ENCODE results near the gene ALK.

Gene ALK

DNA sequence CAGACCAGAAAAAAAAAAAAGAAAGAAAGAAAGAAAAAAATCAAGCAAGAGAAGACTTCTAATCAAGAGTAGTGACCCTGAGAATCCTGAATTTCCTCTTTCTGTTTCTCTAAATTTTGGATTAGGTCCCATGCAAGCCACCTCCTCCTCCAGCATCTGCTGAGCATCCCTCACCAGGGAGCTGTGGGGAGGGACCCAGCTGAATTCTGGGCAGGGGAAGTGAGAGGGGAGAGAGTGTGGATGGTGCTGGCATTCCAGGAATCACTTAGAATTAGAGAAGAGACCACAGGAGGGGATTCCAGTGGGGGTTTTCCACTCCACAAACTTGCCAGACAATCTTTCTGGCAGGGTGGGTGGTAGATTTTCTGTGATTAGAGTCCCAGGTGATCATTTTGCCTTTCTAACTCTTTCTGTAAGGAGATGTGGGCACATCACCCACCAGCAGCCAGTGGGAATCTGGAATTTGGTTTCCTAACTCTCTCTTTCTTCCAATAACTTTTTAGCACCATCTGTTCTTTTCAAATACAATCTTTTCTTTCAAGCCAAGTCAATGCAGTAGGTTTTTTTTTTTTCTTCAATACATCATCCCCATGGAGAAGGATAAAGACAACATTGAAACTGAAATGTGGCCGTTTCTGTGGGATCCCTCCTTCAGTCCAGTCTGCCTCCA is 526.9 kb downstream of the ALK start:
- DNase-seq: no peak

DNA sequence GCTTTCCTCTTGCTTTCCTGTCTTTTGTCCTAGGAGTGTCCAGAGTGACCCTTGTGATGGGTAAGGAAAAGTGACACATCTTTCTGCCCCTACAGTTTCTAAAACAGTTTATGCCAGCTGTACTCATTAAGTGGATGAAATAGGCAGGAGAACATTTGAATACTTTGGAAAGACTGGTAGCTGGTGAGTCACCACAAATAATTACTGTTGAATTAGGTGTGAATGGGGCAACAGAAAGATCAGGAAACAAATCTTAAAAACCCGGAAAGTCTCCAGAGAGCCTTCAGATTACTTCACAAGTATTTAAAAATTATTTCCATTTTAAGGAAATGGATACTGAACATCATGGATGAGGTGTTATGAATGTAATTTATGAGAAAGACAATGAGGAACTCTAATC is 527.7 kb downstream of the ALK start:
- no peak for DNase-seq

DNA sequence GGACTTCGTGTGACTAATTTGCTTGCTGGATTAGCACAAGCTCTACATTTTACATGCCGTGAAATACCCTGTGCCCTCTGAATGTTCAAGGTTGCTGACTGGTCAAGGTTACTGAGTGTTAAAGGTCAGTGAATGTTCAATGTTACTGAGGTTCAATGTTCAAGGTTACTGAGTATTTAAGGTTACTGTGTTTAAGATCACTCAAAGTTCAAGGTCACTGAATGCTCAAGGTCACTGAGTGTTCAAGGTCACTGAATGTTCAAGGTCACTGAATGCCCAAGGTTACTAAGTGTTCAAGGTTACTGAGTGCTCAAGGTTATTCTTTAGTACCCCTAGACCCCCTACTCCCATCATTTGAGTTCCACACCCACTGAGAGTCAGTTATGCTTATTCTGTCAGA is 528.6 kb downstream of the ALK start:
- no peak for DNase-seq

DNA sequence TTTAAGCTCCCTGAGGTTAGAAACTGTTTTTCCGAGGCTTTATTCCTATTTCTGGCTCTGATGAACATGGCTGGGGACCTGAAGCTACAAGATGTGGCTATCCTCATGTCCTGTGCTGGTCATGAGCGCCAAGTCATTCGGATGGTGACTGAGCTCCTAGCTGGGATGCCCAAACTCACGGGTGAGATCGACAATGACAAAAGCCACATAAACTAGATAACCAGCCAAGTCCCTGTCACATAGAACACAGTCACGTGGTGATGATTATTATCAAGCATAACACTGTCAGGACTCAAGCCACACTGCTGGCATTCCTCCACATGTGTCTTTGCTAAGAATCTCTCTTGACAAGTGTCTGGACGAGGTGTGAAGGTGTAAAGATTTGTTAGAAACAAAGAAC is 531.2 kb downstream of the ALK start:
- DNase-seq: no peak

DNA sequence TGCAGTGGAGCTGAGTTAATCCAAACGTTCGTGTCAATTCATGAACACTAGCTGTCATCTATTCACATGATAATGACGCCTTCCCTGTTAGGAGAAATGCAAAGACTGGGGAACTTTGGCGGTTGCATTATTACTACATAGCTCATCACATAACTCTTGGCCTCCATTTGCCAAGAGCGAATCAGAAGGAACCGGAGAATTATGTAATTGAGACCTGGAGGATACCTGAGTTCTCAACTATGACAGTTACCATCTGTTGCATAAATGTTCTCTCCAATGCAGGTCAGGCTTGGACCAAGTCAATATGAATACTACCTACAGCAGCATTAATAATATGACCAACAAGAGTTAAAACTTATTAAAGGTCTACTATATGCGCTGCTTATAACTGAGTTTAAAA is 531.7 kb downstream of the ALK start:
- DNase-seq: no peak

DNA sequence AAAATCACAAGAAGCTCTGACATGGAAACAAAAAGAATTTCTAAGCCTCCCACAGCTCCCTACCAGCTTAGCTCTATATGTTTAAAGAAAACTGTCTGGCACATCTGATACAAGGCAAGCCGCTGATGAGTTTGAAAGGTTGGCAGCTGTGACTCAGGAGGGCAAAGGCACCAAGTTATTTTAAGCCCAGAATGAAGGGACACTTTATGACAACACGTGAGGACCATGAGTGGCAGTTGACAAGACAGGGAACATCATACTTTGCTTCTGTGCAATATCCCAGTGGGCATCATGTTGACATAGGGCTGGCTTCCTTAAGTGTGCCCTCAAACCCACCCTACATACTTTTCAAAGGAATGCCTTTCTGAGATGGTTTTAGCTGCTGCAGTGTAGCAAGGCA is 533.3 kb downstream of the ALK start:
- no peak for DNase-seq

DNA sequence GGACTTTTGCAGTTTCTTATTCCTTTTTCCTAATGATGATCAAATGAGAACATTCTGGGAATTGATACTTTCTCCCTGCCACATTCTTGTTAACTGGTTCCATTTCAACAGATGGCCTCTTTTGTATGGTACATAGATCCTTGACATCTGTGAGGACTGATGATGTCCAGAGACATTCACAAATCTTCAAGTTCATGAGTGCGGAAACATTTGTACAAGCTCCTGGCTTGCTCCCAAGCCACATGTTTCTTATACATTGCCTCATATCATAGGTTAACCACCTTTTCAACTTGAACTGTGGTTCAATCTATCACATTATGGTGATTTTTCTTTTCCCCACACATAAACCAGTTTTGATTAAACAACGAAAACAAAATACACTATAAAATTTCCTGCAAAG is 538.9 kb downstream of the ALK start:
- no peak for DNase-seq

DNA sequence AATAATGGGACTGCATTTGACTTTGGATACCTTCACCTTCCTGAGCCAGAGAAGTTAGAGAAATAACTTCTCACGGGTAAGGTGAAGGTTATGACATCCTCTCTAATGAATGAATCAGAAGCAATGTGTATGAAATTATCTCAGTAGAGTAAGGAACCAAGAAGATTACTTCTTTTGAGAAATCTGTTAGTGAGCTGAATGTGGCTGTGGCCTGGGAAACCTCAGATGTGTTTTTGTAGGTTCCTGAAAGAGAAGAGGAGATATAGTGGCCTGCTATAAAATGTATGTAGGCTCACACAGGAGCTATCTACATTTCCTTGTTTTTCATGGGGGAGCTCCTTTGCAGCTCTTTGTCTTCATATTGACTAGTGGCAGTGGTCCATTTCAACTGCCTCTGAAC is 543.6 kb downstream of the ALK start:
- no peak for DNase-seq

DNA sequence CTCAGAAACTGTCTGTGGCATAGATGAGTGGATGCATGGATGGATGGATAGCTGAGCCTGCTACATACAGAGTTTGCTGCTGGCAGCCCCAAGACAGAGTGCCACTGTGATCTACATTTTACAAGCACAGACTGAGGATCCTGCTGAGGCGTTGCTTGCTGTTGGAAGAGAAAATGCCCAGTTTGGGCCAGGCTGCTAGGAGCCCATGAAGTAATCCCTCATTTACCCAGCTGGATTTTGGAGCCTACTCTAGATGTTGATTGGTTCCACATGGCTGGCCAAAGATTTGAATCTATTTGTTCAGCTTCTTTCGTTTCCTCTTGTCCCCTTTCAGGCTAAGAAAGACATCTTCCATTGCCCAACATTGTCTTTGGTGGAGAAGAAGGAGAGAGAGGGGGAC is 544.8 kb downstream of the ALK start:
- DNase-seq: no peak

DNA sequence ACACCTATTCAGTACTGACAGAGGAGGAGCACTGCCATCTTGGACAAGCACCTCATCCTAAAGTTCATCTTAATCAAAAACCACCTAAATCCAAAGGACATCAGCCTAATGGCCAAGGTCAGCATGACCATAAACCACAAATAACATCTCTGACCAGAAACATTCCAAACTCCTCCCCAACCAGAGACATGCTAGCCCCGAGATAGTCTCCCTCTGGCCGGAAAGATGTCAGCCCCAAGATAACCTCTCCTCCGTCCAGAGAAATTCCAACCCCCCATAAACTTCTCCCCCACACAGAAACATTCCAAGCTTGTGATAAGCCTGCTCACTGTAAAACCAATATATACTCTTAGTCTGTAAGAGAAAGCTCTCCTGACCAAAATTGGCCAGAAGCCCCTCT is 545.5 kb downstream of the ALK start:
- DNase-seq: no peak

DNA sequence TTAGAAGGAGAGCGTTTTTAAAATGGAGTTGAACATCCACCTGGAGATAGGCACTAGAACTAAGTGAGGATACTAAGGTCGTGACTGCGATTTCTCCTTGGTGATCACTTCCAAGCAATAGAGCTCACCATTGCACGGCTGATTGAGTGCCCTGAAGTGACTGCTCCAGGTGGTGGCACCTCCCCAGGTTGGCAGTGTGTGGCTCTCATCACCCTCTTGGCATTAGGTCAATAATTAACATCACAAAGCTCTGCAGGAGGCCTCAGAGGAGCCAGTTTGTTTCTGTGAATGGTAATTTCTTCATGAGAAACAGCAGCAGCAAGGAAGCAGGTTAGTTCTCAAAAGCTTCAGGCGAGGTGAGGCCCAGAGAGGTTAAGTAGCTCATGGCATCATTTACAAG is 546.6 kb downstream of the ALK start:
- DNase-seq: no peak

DNA sequence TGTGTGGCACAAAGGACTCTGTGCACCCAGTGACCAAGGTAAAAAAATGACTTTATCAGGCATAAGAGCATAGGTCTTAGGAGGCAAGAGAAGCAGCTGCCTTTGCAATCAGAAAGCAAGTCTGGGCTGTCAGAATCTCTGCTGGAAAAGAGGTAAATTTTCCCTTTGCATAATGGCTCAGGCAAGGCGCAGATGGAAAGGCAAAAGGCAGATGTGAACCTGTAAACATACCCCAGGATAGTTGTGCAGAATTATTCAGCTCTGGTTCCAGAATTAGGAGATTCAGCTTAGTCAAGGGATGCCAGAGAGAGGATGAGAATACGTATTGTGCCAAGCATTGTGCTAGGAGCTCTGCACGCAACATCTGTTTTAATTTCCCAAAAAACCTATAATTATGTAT is 547.5 kb downstream of the ALK start:
- DNase-seq: no peak

DNA sequence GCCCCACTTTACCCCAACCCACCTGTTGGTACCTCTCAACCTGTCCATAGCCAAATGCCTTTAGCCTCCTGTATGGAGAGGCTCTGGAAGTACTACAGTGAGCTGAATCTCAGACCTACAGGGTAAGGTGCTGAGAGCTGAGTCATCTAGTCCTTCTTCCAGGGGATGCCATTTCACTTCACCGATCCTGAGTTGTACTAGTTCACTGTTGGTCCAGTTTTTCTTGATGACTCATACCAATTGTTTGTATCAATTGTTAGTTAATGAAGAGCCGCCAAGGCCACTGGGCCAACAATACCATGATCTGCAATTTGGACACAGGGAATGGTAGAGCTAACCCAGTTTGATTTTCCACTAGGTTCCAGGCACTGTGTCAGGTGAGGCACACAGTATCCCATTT is 549.2 kb downstream of the ALK start:
- no peak for DNase-seq

DNA sequence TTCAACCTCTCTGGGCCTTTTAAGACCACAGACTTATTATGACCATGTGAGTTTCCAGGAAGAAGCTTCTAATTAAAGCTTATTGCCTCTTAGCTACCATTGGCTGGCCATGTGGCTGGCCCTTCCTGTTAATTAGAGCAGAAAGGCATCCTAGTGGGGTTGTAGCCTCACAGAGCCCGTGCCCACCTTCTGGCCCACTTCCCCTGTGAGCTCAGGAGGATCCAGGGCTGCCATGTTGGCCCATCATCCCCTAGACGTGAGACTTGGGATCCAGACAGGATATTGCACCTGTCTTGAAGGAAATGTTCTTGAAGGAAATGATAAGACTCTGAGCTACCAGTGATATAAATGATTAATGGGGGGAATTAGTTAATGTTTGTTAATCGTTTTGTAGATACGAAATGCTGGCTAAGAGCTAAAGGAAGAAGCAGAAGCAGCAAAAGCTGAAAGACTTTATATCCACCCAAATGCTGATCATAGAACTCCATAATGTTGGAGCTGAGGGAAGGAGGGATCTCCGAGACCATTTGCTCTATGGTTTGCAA is 550.7 kb downstream of the ALK start:
- DNase-seq: no peak

DNA sequence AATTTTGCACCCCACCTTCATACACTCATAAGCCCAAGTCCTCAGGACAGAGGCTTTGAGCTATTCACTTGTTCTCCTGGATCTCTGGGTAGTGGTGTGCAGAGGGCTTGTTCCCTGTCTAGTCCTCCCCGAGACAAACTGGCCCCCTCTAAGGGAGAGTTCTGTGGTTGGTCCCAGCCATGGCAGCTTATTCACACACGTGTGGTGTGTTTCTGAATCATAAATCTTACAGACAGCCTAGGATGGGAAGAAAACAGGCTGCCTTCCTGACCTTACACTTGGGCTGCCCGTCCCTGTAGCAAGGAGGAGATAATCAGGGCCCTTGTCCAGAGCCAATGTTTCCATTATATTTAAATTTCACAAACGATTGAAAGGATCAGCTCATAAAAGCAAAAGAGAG is 551.2 kb downstream of the ALK start:
- DNase-seq: no peak

DNA sequence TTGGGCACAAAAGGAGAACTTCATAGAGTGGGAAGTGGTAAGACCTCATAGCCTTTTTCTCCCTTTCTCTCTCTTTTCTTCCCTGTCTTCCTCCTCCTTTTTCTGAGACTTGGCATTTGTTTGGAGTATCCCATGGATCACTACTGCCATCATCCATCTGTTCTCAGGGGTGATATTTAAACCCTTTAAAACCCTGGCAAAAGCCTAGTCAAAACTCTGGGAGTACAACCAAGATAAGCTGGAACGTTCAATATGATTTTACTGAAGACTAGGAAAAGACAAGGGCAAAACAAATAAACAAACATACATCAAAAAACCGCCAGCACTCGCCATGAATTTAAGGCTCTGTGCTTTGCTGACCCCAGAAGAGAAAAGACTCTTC is 552.7 kb downstream of the ALK start:
- DNase-seq: no peak

DNA sequence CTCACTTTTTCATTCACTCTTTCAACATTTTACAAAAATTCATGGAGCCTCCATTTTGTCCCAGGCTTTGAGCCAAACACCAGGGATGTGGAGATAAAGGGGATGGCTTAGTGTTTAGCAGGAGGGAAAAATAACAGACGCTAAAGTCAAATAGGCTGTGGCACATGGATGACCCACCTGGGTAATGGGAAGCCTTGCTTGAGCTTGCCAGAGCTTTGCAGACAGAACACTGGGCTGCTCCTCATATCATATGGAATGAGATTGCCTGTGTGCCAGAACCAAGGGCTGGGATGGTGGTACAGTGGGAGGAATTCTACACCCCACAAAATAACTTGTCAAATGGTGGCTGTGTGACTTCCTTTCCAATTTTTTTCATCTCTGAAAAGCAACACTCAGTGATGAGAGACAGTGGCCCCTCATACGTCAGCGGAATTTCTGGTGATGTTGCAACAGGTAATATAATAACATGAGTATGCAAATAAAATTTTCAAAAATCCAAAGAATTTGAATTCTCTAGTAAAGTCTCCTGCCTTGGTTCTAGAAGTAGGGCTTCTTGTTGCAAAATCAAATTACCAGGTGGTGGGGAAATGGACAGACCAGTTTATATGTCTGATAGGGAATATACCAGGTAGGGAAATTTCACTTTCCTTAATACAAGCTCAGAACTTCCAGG is 553.3 kb downstream of the ALK start:
- no peak for DNase-seq

DNA sequence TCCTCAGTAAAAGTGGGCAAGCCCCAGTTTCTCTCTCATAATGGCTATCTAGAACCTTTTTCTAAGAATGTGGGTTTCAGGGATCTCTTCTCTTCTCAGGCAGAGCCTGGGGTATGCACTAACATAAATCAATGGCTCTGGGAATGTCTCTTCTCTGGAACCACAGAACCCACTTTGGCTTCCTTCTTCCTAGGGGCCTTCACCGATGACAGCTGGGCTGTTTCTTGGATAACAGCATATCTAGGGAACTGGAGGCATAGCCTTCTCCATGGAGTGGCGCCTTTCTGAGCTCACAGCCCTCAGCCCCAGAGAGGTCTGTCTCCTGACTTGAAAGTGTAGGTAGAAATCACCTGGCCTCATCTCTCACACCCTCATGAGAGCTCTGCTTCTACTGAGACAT is 558.3 kb downstream of the ALK start:
- DNase-seq: no peak

DNA sequence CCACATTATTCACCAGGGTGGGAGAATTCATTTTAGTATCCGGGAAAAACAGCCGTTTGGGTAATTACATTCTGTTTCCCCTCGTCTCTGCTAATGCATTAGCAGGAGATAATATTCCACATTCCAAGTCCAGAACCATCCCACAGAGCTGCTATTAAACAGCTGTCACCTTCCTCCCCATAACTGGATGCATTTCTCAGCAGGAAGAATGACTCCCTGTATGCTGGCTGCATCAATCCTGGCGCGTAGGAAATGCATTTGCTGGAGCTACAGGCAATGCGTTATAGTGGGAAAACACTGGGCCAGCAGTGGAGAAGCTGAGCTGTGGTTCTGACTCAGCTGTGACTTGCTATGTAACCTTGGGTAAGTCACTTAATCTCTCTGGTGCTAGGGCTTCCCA is 560.2 kb downstream of the ALK start:
- no peak for DNase-seq

DNA sequence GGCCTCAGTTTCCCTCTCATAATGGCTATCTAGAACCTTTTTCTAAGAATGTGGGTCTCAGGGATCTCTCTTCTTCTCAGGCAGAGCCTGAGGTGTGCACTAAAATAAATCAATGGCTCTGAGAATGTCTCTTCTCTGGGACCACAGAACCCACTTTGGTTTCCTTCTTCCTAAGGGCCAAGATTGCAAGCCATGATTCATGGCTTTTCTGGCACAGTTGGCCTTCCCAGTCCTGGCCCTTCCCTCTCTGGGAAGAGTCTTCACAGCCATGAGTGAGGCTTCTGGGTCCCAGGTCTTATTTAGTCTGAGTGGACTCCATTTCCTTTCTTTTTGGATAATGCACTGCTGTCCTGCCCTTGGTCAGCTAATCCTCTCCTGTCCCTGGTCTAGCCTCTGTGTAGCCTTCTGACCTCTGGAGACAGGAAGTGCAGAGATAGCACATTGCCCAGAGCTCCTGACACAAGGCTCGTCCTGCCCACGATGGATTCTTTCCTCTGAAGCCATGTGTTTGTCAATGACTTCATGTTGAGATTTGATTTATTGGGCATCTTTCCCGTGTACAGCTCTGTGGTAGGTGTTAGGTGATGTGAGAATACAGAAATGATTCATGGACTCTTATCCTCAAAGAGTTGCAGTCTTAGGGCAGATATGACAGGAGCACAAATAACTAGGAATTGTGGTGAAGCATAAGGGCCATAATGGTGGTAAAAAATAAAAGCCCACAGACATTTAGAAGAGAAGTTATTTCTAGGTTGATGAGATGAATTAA is 561.2 kb downstream of the ALK start:
- no peak for DNase-seq

DNA sequence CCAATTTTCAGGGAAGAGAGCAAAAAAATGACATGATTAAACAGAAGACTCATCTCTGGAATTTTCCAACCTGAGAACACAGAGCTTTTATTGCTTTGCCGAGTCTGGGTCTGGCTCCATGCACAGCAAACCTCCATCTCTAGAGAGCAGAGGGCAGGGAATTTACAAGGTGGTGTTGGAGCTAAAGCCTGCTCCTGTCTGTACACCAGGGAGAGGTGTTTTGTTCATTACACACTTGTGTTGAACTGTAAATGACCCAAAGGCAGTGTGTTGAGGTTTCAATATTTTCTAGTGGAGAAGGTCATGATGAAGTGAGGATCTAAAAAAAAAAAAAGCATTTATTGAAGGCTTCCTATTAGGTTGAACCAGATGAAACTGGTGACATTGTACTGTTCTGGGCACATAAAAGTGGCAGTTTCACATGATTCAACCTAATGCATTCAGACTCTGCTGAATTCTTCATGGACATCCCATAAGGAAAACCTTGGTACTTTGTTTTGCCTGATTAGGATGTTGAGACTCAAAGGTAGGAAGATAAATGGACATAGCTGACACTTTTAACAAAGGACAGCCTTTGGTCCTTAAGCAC is 567.9 kb downstream of the ALK start:
- no peak for DNase-seq

DNA sequence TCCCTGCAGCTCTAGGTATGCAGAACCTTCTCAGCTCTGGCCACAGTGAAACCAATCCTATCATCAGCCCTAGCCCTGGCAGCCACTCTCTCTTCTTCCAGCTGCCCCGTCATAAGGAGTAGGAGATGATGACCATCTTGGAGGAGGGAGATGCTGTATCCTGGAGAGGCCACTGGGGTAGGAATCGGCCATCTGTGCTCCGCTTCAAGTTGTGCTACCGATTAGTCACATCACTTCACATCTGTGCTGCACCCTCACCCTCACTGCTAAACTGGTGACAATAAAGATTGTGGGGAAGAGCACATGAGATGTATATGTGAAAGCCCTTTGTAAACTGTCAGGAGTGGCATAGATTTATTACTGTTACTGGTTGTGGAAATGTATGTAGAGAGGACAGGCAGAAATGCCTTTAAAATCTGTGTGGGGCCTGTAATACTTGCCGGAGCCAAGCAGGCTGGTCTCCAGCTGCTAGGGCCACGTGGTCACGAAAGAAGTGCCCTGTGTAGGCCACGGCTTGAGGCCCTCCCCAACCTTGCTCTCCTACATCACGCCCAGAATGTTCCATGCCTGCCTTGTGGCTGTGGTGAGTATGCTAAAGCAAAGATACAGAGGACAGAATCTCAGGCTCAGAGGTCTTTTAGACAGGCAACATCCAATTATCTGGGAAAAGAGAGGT is 569.3 kb downstream of the ALK start:
- DNase-seq: no peak

DNA sequence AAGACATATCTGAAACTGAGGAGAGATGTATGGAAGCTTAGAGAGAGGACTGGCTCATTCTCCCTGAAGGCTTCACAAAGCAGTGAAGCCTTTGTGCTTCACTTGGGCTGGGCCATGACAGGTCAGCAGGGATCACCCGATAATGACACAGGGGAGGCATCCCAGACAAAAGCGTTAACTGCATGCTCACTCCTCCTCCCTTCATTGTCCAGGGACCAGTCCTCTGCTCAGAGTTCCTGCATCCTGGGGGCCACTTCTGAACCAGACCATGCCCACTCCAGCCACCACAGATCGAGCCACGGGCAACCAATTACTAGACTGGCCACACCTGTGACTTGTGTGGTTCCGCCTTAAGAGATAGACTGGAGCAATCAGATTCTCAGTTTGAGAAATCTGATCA is 570.1 kb downstream of the ALK start:
- DNase-seq: no peak
